Large intestine (tissue), 3 donors: ENCODE results near the gene JAG1. TPM values are rescaled to one million over a fixed set of nuclear protein-coding genes. Genes with fewer than 3 reads are reported as not detected.

Source experiments
- DNase-seq, 2 donors: peaks; one replicate each; pipeline versions ENCODE4 v3.0.0 to v3.0.0-alpha.2; 2013
- H3K27ac ChIP-seq: one replicate; pipeline ENCODE4 v1.5.1; 2013; ENCODE audit warnings: low read length
- H3K27me3 ChIP-seq: 2 replicates; pipeline ENCODE4 v1.6.1; 2013; ENCODE audit warnings: low read length; ENCODE audit not compliant: control insufficient read depth, insufficient read depth
- H3K36me3 ChIP-seq: 2 replicates; pipeline ENCODE4 v1.6.1; 2013; ENCODE audit warnings: low read length; ENCODE audit not compliant: control insufficient read depth, insufficient read depth
- H3K4me1 ChIP-seq: one replicate; pipeline ENCODE4 v1.6.1; 2013; ENCODE audit warnings: low read length; ENCODE audit not compliant: control insufficient read depth, insufficient read depth
- H3K4me3 ChIP-seq: one replicate; pipeline ENCODE4 v1.5.1; 2013; ENCODE audit warnings: low read length
- H3K9me3 ChIP-seq: one replicate; pipeline ENCODE4 v1.6.1; 2013; ENCODE audit warnings: mild to moderate bottlenecking, low read depth, low read length, moderate library complexity; ENCODE audit not compliant: control insufficient read depth
- WGBS: methylation state at CpG from one replicate; pipeline ENCODE4 v1.1.5; 2013; ENCODE audit warnings: low lambda C conversion rate; ENCODE audit not compliant: insufficient coverage; 5-methylcytosine and 5-hydroxymethylcytosine counted together
- polyA plus RNA-seq: library from polyadenylated mRNA; unstranded; fragments of 120-200 nt; gene quantifications from one replicate; pipeline ENCODE4 v1.2.1, GENCODE V29; 2013

The JAG1 gene
- polyA plus RNA-seq, 1 donor, result 72.0 TPM

- Histone ChIP-seq H3K9me3 (no peaks in the 10 kb centered on the region), H3K4me1 (no peaks in the 10 kb centered on the region), H3K4me3 (no peak overlapping the region), H3K27ac (no peak overlapping the region), H3K36me3 (peaks cover 71% of the 10 kb centered on the region), H3K27me3 (no peaks in the 10 kb centered on the region)
- WGBS, result 92% methylated on average over 2 of the region's 23 CpGs
- DNase-seq, result no peak
Measured at GRCh38 chr20:10639077-10639736, 34.6 kb downstream of the JAG1 start.

- no peak for DNase-seq
- no peak overlapping the region for H3K27ac ChIP-seq
- H3K4me3 ChIP-seq, result no peak overlapping the region
- no peaks in the 10 kb centered on the region for H3K27me3 ChIP-seq
- H3K4me1 ChIP-seq, result no peaks in the 10 kb centered on the region
- peaks cover 54% of the 10 kb centered on the region for H3K36me3 ChIP-seq
- WGBS, result no CpG with 5 or more reads among the region's 6 CpGs
- H3K9me3 ChIP-seq, result no peaks in the 10 kb centered on the region
Measured at GRCh38 chr20:10637563-10637962, 36.2 kb downstream of the JAG1 start.

GRCh38 chr20:10637031-10637559 is 36.7 kb downstream of the JAG1 start:
- no peaks in the 10 kb centered on the region for H3K27me3 ChIP-seq
- H3K27ac ChIP-seq, result no peak overlapping the region
- no peak for DNase-seq
- peaks cover 50% of the 10 kb centered on the region for H3K36me3 ChIP-seq
- no peaks in the 10 kb centered on the region for H3K9me3 ChIP-seq
- no CpG with 5 or more reads among the region's 10 CpGs for WGBS
- no peaks in the 10 kb centered on the region for H3K4me1 ChIP-seq
- H3K4me3 ChIP-seq, result no peak overlapping the region

GRCh38 chr20:10636326-10636818 is 37.4 kb downstream of the JAG1 start:
- H3K4me1 ChIP-seq, result no peaks in the 10 kb centered on the region
- no CpG with 5 or more reads among the region's 5 CpGs for WGBS
- H3K27me3 ChIP-seq, result no peaks in the 10 kb centered on the region
- DNase-seq, result no peak
- H3K4me3 ChIP-seq, result no peak overlapping the region
- H3K27ac ChIP-seq, result no peak overlapping the region
- H3K9me3 ChIP-seq, result no peaks in the 10 kb centered on the region
- peaks cover 42% of the 10 kb centered on the region for H3K36me3 ChIP-seq

- Histone ChIP-seq H3K36me3 (peaks cover 35% of the 10 kb centered on the region), H3K4me1 (no peaks in the 10 kb centered on the region), H3K27ac (no peak overlapping the region), H3K9me3 (no peaks in the 10 kb centered on the region), H3K27me3 (no peaks in the 10 kb centered on the region), H3K4me3 (no peak overlapping the region)
- no peak for DNase-seq
- no CpG with 5 or more reads among the region's 5 CpGs for WGBS
Measured at GRCh38 chr20:10635476-10636208, 38.2 kb downstream of the JAG1 start.

GRCh38 chr20:10634683-10635411 is 39.0 kb downstream of the JAG1 start:
- DNase-seq, result no peak
- H3K36me3 ChIP-seq, result peaks cover 31% of the 10 kb centered on the region
- no peaks in the 10 kb centered on the region for H3K9me3 ChIP-seq
- no peaks in the 10 kb centered on the region for H3K4me1 ChIP-seq
- no CpG with 5 or more reads among the region's 11 CpGs for WGBS
- no peak overlapping the region for H3K4me3 ChIP-seq
- no peak overlapping the region for H3K27ac ChIP-seq
- no peaks in the 10 kb centered on the region for H3K27me3 ChIP-seq

- Histone ChIP-seq H3K36me3 (peaks cover 25% of the 10 kb centered on the region), H3K4me1 (no peaks in the 10 kb centered on the region), H3K4me3 (no peak overlapping the region), H3K27me3 (no peaks in the 10 kb centered on the region), H3K27ac (no peak overlapping the region), H3K9me3 (no peaks in the 10 kb centered on the region)
- no peak for DNase-seq
- WGBS, result no CpG with 5 or more reads among the region's 5 CpGs
Measured at GRCh38 chr20:10634211-10634610, 39.6 kb downstream of the JAG1 start.

GRCh38 chr20:10633718-10634117 is 40.1 kb downstream of the JAG1 start:
- H3K36me3 ChIP-seq, result peaks cover 22% of the 10 kb centered on the region
- no peaks in the 10 kb centered on the region for H3K4me1 ChIP-seq
- no peak overlapping the region for H3K27ac ChIP-seq
- no peak for DNase-seq
- H3K9me3 ChIP-seq, result no peaks in the 10 kb centered on the region
- H3K4me3 ChIP-seq, result no peak overlapping the region
- no peaks in the 10 kb centered on the region for H3K27me3 ChIP-seq
- 100% methylated on average over 2 of the region's 5 CpGs for WGBS

GRCh38 chr20:10632721-10633509 is 40.9 kb downstream of the JAG1 start:
- Histone ChIP-seq H3K27me3 (no peaks in the 10 kb centered on the region), H3K36me3 (peaks cover 19% of the 10 kb centered on the region), H3K9me3 (no peaks in the 10 kb centered on the region), H3K4me1 (no peaks in the 10 kb centered on the region), H3K4me3 (no peak overlapping the region), H3K27ac (no peak overlapping the region)
- WGBS, result 60% methylated on average over 1 of the region's 13 CpGs
- no peak for DNase-seq

GRCh38 chr20:10631126-10631525 is 42.7 kb downstream of the JAG1 start:
- Histone ChIP-seq H3K27ac (no peak overlapping the region), H3K4me1 (no peaks in the 10 kb centered on the region), H3K9me3 (no peaks in the 10 kb centered on the region), H3K36me3 (peaks cover 4% of the 10 kb centered on the region), H3K4me3 (no peak overlapping the region), H3K27me3 (no peaks in the 10 kb centered on the region)
- WGBS, result no CpG with 5 or more reads among the region's 4 CpGs
- no peak for DNase-seq
